Spinal cord (tissue), 10 donors: ENCODE data around the gene NPC1. TPM values are rescaled to one million over a fixed set of nuclear protein-coding genes. Genes with fewer than 3 reads are reported as not detected.
"Not testable (repeated sequence)": the region's sequence is repeated elsewhere in the genome, so short reads cannot be mapped to it uniquely, and the experiment has no call there.

Experiments
- DNase-seq, 6 donors: peaks; one replicate each; pipeline versions ENCODE4 v3.0.0 to v3.0.0-alpha.2; 2013 to 2015; ENCODE audit warnings: low spot score in 6 of 6, low read depth in 4 of 6
- H3K27ac ChIP-seq: one replicate; pipeline ENCODE4 v1.5.1; 2013; ENCODE audit warnings: low read depth, low read length, control low read depth
- H3K27me3 ChIP-seq: one replicate; pipeline ENCODE4 v1.6.1; 2013; ENCODE audit warnings: low read length; ENCODE audit not compliant: control insufficient read depth, insufficient read depth
- H3K36me3 ChIP-seq: one replicate; pipeline ENCODE4 v1.6.1; 2013; ENCODE audit warnings: low read length; ENCODE audit not compliant: control insufficient read depth, insufficient read depth
- H3K4me1 ChIP-seq: one replicate; pipeline ENCODE4 v1.6.1; 2013; ENCODE audit warnings: low read length; ENCODE audit not compliant: control insufficient read depth, insufficient read depth
- H3K4me3 ChIP-seq: one replicate; pipeline ENCODE4 v1.5.1; 2013; ENCODE audit warnings: low read depth, low read length, control low read depth
- H3K9me3 ChIP-seq: one replicate; pipeline ENCODE4 v1.6.1; 2013; ENCODE audit warnings: low read length; ENCODE audit not compliant: control insufficient read depth, insufficient read depth
- WGBS: methylation state at CpG from one replicate; pipeline ENCODE4 v1.1.5; 2013; ENCODE audit warnings: missing lambda C conversion rate; ENCODE audit not compliant: insufficient coverage; 5-methylcytosine and 5-hydroxymethylcytosine counted together
- polyA plus RNA-seq, 2 donors: library from polyadenylated mRNA; unstranded; fragments of 120-200 nt; gene quantifications; one replicate each; pipeline ENCODE4 v1.2.1, GENCODE V29; 2013; ENCODE audit not compliant: insufficient read length in 2 of 2
- total RNA-seq, 2 donors: library from RNA; depleted of rRNA in 1 of 2; stranded (reverse); fragments of 120-200 nt in 1 of 2; fragments of >200 nt in 1 of 2; gene quantifications; one replicate each; pipeline versions ENCODE4 v1.2.3 to v1.2.4, GENCODE V29; 2013 to 2014
- donor health status: healthy.

NPC1 gene
- total and polyA plus RNA-seq, 4 donors = 29.0 to 63.4 (median 38.8) TPM

DNA sequence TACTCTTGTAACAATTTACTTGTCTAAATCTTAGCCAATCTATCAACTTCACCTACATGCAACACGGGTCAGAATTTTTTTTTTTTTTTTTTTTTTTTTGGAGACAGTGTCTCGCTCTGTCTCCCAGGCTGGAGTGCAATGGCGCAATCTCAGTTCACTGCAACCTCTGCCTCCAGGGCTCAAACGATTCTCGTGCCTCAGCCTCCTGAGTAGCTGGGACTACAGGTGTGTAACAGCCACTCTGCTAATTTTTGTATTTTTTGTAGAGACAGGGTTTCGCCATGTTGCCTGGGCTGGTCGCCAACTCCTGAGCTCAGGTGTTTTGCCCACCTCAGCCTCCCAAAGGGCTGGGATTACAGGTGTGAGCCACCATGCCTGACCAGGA, 26.8 kb upstream of the NPC1 start:
- H3K27ac ChIP-seq, H3K27me3 ChIP-seq, H3K4me1 ChIP-seq, DNase-seq, H3K36me3 ChIP-seq, H3K4me3 ChIP-seq, H3K9me3 ChIP-seq: not testable (repeated sequence)
- WGBS = 100% methylated on average over 5 of the region's 7 CpGs

DNA sequence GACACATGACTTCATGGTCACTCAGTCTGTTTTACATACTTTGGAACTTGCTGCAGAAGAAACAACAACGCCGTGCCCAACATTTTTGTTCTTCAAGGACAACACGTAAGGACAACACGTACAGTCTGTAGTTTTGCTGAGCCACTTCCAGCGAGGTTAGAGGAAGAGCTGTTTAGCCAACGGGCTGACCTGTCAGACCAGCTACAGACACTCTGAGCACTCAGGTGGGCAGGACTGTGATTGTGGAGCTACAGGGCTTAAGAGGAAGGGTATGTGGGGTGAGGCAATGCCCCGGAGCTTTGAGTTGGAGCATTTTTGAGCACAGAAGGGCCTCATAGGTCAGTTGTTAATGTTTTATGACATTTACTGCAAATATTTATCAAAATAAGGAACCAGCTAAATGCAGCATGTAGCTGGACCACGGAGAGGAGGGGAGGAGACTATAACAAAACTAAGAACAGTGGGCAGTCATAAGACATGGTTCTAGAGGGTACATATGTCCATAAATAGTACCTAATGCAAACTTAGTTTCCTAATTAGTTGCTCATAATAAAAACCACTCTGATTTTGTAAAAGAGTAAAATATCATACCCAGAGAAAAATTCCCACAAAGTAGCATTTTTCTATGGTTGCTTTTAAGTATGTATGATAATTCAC, 26.3 kb upstream of the NPC1 start:
- WGBS = 89% methylated on average over 6 of the region's 8 CpGs
- Histone ChIP-seq H3K27ac (no peak overlapping the region), H3K36me3 (no peaks in the 10 kb centered on the region), H3K4me3 (no peak overlapping the region), H3K27me3 (no peaks in the 10 kb centered on the region), H3K9me3 (no peaks in the 10 kb centered on the region), H3K4me1 (no peaks in the 10 kb centered on the region)
- no peak for DNase-seq

DNA sequence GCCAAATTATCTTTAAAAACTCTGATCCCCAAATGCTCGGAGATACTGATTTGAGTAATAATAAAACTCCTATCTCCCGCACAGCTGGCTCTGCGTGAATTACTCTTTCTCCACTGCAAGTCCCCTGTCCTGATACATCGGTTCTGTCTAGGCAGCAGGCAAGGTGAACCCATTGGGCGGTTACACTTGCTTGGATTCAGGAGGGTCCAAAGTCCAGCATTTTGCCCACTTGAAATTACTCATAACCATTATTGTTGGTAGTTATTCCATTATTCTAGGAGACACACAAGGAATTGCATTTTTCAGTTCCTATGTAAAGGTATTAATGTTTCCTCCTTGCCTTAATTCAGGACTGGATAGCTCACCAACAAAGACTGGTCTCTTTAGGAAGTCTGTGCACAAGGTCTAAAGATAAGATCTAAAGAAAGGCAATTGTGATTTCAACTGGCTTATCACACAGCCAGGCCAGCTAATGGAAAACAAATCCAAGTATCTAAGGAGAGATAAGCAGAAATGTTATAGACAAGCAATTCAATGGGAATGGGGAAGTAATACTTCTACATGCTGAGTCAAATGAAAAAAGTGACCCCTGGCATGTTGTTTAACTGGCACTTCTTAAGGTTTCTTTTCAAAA, 23.2 kb upstream of the NPC1 start:
- no peak overlapping the region for H3K27ac ChIP-seq
- no peak overlapping the region for H3K4me3 ChIP-seq
- no peaks in the 10 kb centered on the region for H3K4me1 ChIP-seq
- H3K36me3 ChIP-seq = no peaks in the 10 kb centered on the region
- no peak for DNase-seq
- H3K27me3 ChIP-seq = no peaks in the 10 kb centered on the region
- H3K9me3 ChIP-seq = no peaks in the 10 kb centered on the region
- 95% methylated on average over 4 of the region's 5 CpGs for WGBS

DNA sequence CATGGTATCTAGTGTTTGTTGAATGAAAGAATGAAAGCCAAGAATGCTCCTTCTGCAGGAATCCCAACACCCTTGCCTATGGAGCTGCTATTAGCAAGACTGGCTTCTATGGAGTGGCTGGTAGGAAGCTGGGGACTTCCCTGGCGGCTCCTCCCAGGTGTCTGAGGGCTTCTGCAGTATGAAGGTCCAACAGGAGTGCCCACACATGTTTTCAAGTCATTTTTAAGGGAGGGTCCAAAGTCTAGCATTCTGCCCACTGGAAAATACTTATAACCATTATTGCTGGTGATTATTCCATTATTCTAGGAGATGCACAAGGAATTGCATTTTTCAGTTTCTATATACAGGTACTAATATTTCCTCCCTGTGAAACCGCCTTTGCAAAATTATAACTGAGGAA, 21.9 kb upstream of the NPC1 start:
- Histone ChIP-seq H3K9me3 (no peaks in the 10 kb centered on the region), H3K4me1 (no peaks in the 10 kb centered on the region), H3K27ac (no peak overlapping the region), H3K4me3 (no peak overlapping the region), H3K27me3 (no peaks in the 10 kb centered on the region), H3K36me3 (no peaks in the 10 kb centered on the region)
- WGBS = 71% methylated on average over 1 of the region's 2 CpGs
- no peak for DNase-seq

DNA sequence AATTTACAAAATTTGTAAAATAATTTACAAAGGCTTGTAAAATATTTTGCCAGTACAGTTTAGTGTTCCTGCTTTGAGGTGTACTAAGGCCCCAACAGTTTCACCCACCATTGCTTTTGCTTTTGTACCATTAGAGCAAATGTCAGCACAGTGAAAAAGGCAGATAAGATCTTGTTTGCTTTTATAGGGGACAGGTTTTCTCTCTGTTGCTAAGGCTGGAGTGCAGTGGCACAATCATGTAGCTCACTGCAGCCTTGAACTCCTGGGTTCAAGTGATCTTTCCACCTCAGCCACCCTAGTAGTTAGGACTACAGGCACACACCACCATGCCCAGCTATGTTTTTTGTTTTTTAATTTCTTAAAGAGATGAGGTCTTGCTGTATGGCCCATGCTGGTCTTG, 19.6 kb upstream of the NPC1 start:
- H3K9me3 ChIP-seq = no peaks in the 10 kb centered on the region
- H3K27ac ChIP-seq = no peak overlapping the region
- no peaks in the 10 kb centered on the region for H3K4me1 ChIP-seq
- DNase-seq = no peak
- H3K4me3 ChIP-seq = no peak overlapping the region
- H3K36me3 ChIP-seq = no peaks in the 10 kb centered on the region
- H3K27me3 ChIP-seq = no peaks in the 10 kb centered on the region

DNA sequence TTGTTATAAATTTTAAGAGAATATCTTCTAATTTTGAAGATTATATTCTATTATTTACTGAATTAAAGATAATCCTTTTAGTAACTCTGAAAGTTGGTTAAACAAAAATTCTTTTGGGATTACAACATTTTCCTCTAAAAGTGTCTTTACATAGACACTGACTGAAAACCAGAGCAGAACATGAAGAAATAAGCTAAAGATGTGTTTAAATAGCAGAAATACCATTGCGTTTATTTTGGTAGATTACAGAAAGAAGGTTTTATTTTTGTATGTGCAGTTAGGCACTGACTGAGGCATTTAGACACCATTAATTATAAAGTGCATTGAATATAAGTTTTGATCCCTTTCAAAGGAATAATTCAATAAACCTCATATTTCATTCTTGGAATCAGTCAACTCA, 13.5 kb upstream of the NPC1 start:
- WGBS = no CpG with 5 or more reads among the region's 1 CpG
- H3K4me3 ChIP-seq = no peak overlapping the region
- H3K27me3 ChIP-seq = no peaks in the 10 kb centered on the region
- no peaks in the 10 kb centered on the region for H3K36me3 ChIP-seq
- DNase-seq = no peak
- no peaks in the 10 kb centered on the region for H3K9me3 ChIP-seq
- H3K4me1 ChIP-seq = no peaks in the 10 kb centered on the region
- H3K27ac ChIP-seq = no peak overlapping the region

DNA sequence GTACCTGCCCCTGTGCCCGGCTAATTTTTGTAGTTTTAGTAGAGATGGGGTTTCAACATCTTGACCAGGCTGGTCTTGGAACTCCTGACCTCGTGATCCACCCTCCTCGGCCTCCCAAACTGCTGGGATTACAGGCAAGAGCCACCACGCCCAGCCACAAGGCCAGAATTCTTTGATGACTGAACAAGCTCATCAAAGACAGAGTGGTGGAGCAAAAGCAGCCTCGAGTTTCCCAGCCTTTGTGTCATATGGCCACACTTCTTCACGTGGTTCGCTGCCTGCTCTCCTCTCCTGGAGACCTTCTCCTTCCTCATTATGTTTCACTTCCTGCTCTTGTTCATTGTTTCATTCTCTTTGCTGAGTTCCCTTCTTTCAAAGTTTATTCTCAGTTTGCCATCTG, 9.9 kb upstream of the NPC1 start:
- no peak for DNase-seq
- WGBS = 73% methylated on average over 7 of the region's 7 CpGs
- H3K4me3 ChIP-seq = no peak overlapping the region

DNA sequence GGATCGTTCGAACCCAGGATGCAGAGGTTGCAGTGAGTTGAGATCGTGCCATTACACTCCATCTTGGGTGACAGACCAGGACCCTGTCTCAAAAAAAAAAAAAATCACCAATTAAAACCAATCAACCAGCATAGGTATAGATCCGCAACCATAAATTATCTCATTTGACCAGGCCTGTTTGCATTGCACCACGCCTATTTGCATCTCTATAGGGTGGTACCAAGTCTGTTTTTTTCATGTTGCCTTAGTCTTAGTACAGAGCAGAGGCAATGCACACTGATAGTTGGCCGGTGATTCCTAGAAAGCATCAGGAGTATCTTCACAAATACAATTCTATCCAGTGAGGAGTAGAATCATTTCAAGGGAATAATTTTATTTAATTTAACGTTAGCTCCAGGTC, 9.3 kb upstream of the NPC1 start:
- WGBS = no CpG with 5 or more reads among the region's 7 CpGs
- no peak for DNase-seq
- H3K4me1 ChIP-seq = no peaks in the 10 kb centered on the region
- no peak overlapping the region for H3K4me3 ChIP-seq
- H3K27me3 ChIP-seq = no peaks in the 10 kb centered on the region
- no peaks in the 10 kb centered on the region for H3K36me3 ChIP-seq
- no peaks in the 10 kb centered on the region for H3K9me3 ChIP-seq
- H3K27ac ChIP-seq = no peak overlapping the region

More for the DNA sequence above, 9.9 kb upstream of the NPC1 start:
- H3K4me1 ChIP-seq = no peaks in the 10 kb centered on the region
- no peaks in the 10 kb centered on the region for H3K9me3 ChIP-seq
- no peaks in the 10 kb centered on the region for H3K27me3 ChIP-seq
- H3K27ac ChIP-seq = no peak overlapping the region
- H3K36me3 ChIP-seq = no peaks in the 10 kb centered on the region

DNA sequence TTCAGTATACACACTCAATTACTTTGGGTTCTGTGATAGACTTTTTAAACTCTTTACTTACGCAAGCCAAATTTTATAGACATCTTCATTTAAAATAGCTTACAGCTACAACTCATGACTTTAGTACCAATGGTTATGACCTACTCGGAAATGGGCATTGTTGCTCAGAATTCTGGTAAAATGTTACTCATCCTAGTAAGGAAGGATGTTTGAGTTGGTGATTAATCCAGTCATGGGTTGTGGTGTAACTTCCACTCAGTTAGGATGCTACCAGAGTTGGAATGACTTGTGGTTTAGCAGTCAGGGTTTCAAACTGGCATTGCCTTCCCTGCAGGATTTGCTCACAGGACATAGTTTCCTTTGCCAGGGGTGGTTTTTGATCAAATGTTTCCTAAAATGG, 7.4 kb upstream of the NPC1 start:
- WGBS = 100% methylated on average over 1 of the region's 2 CpGs
- no peak overlapping the region for H3K27ac ChIP-seq
- DNase-seq = no peak
- no peaks in the 10 kb centered on the region for H3K4me1 ChIP-seq
- no peaks in the 10 kb centered on the region for H3K36me3 ChIP-seq
- no peak overlapping the region for H3K4me3 ChIP-seq
- no peaks in the 10 kb centered on the region for H3K27me3 ChIP-seq
- no peaks in the 10 kb centered on the region for H3K9me3 ChIP-seq

DNA sequence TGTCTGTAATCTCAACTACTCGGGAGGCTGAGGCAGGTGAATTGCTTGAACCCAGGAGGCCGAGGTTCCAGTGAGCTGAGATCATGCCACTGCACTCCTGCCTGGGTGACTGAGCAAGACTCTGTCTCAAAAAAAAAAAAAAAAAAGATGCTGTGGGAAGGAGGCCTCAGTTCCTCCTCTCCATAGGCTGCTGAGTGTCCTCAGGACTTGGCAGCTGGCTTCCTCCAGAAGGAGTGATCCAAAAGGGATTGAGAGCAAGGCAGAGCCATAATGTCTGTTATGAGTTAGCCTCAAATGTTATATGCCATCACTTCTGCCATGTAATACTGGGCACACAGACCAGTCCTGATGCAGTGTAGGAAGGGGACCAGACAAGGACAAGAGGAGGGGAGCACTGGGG, 6.6 kb upstream of the NPC1 start:
- Histone ChIP-seq H3K4me1 (no peaks in the 10 kb centered on the region), H3K27ac (no peak overlapping the region), H3K36me3 (no peaks in the 10 kb centered on the region), H3K4me3 (no peak overlapping the region), H3K9me3 (no peaks in the 10 kb centered on the region), H3K27me3 (no peaks in the 10 kb centered on the region)
- WGBS = 100% methylated on average over 1 of the region's 2 CpGs
- no peak for DNase-seq
